Duodenal mucosa (tissue), 2 donors: ENCODE results near the gene PXN.
A peak's percentile ranks its signal among the peaks of the same experiment; 100 is the strongest.
"Not testable (repeated sequence)": the region's sequence is repeated elsewhere in the genome, so short reads cannot be mapped to it uniquely, and the experiment has no call there.

ENCODE experiments used
- H3K27ac ChIP-seq: one replicate; pipeline ENCODE4 v1.7.0; 2013; ENCODE audit warnings: low read depth, low read length
- H3K27me3 ChIP-seq, 2 donors: one replicate each; pipeline ENCODE4 v1.7.0; 2013; ENCODE audit warnings: low read length in 2 of 2, control low read depth in 1 of 2; ENCODE audit not compliant: insufficient read depth in 2 of 2, control insufficient read depth in 1 of 2
- H3K36me3 ChIP-seq, 2 donors: one replicate each; pipeline ENCODE4 v1.7.0; 2013; ENCODE audit warnings: low read length in 2 of 2, control low read depth in 1 of 2; ENCODE audit not compliant: insufficient read depth in 2 of 2, control insufficient read depth in 1 of 2
- H3K4me1 ChIP-seq, 2 donors: one replicate each; pipeline ENCODE4 v1.7.0; 2013; ENCODE audit warnings: low read length in 2 of 2, control low read depth in 1 of 2; ENCODE audit not compliant: insufficient read depth in 2 of 2, control insufficient read depth in 1 of 2
- H3K4me3 ChIP-seq, 2 donors: one replicate each; pipeline ENCODE4 v1.7.0; 2013; ENCODE audit warnings: low read length in 2 of 2, low read depth in 1 of 2
- H3K9ac ChIP-seq, 2 donors: one replicate each; pipeline ENCODE4 v1.7.0; 2013; ENCODE audit warnings: low read length in 2 of 2, low read depth in 1 of 2
- H3K9me3 ChIP-seq, 2 donors: one replicate each; pipeline ENCODE4 v1.7.0; 2013; ENCODE audit warnings: low read length in 2 of 2, control low read depth in 1 of 2; ENCODE audit not compliant: control insufficient read depth in 1 of 2

PXN gene

DNA sequence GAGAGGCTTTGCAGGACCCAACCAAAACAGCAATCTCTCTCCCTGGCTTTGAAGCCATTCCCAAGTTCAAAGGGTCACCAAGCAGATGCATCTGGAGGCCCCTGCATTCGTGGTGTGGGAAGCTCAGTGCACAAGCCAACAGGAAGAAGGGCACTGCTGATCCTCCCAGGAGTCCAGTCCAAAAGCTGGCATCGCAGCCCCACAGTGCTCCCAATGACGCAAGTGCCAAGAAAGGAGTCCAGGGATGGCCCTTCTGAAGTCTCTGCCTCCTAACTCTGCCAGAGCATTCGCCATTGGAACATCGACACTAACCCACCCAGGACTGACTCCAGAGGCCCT is 25.1 kb downstream of the PXN start:
- H3K9me3 ChIP-seq: no peaks in the 10 kb centered on the region
- no peak overlapping the region for H3K9ac ChIP-seq
- H3K4me3 ChIP-seq: no peak overlapping the region
- H3K27me3 ChIP-seq: no peaks in the 10 kb centered on the region
- H3K27ac ChIP-seq: no peak overlapping the region
- no peaks in the 10 kb centered on the region for H3K36me3 ChIP-seq
- peaks cover 37 to 43% of the 10 kb centered on the region in 2 donors for H3K4me1 ChIP-seq

DNA sequence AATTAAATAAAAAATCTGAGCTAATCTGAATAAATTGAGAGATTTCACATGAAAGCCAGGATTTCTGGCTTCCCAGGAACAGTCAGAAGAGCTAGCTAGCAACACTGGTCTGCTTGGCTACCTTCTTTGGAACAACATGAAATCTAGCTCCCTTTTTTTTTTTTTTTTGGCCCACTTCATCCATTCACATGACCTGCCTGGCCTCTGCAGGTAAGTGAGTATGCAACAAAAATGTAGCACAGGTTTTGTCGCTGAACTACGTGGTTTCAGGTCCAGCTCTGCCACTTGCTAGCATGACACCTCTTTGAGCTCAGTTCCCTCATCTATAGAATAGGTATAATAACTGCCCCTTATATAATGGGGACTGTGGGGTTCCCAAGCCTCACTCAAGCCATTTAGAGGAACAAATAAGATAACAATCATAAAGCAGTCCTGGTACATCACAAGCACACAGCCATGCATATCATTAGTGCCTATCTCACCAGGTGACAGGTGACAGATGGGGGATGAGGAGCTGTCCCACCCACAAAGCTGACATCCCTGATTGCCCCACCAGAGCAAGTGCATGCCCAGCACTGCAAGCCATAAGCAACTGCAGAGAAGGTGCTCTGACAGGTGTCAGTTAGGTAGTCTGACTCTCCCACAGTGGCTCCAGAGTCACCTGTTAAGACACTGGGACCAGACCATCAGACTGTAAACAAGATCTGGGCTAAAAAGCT is 25.6 kb downstream of the PXN start:
- no peaks in the 10 kb centered on the region for H3K36me3 ChIP-seq
- no peak overlapping the region for H3K9ac ChIP-seq
- no peaks in the 10 kb centered on the region for H3K9me3 ChIP-seq
- no peaks in the 10 kb centered on the region for H3K27me3 ChIP-seq
- no peak overlapping the region for H3K4me3 ChIP-seq
- peaks cover 42 to 48% of the 10 kb centered on the region in 2 donors for H3K4me1 ChIP-seq
- H3K27ac ChIP-seq: no peak overlapping the region

DNA sequence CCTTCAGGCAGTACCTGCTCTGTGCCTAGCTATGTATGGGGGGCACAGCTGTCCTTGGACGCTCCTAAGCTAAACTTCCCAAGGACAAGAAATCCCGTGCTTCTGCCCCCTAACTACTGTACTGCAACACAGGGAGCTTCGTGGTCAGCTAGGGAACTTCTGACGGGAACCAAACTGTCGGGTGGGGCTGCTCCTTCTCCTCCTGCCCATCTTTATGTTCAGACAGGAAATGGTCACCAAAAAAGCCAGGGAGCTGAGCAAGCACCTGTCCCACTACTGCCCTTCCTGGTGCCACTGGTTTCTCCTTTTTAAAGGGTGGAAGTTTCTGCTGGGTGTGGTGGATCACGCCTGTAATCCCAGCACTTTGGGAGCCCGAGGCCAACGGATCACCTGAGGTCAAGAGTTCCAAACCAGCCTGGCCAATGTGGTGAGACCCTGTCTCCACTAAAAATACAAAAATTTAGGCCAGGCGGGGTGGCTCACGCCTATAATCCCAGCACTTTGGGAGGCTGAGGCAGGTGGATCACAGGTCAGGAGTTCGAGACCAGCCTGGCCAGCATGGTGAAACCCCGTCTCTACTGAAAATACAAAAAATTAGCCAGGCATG is 26.6 kb downstream of the PXN start:
- H3K4me1 ChIP-seq: peaks cover 52 to 55% of the 10 kb centered on the region in 2 donors
- H3K27ac ChIP-seq: no peak overlapping the region
- H3K9me3 ChIP-seq: no peaks in the 10 kb centered on the region
- no peaks in the 10 kb centered on the region for H3K27me3 ChIP-seq
- H3K9ac ChIP-seq: no peak overlapping the region
- no peak overlapping the region for H3K4me3 ChIP-seq
- H3K36me3 ChIP-seq: no peaks in the 10 kb centered on the region

DNA sequence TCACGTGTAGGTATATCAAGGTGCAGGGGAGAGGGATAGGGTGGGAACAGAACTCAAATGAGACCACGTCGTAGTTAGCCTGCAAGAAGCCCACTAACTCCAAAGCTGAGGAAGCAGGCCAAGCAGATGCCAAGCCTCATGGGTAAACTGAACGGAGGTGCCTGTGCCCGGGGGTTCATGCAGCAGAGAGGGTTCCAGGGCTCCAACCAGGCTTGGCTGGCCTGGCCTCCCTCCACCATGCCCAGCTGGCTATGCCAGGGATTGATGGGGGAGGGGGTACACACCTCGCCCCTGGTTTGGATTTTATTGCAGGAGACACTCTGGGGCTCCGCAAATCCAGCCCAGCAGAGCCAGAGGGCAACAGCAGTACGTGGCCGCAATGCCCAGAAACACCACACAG is 27.3 kb downstream of the PXN start:
- Histone ChIP-seq H3K9ac (no peak overlapping the region), H3K4me1 (peaks cover 55 to 57% of the 10 kb centered on the region in 2 donors), H3K27me3 (no peaks in the 10 kb centered on the region), H3K9me3 (no peaks in the 10 kb centered on the region), H3K36me3 (no peaks in the 10 kb centered on the region), H3K27ac (peak overlapping the region; percentile 27), H3K4me3 (no peak overlapping the region)

DNA sequence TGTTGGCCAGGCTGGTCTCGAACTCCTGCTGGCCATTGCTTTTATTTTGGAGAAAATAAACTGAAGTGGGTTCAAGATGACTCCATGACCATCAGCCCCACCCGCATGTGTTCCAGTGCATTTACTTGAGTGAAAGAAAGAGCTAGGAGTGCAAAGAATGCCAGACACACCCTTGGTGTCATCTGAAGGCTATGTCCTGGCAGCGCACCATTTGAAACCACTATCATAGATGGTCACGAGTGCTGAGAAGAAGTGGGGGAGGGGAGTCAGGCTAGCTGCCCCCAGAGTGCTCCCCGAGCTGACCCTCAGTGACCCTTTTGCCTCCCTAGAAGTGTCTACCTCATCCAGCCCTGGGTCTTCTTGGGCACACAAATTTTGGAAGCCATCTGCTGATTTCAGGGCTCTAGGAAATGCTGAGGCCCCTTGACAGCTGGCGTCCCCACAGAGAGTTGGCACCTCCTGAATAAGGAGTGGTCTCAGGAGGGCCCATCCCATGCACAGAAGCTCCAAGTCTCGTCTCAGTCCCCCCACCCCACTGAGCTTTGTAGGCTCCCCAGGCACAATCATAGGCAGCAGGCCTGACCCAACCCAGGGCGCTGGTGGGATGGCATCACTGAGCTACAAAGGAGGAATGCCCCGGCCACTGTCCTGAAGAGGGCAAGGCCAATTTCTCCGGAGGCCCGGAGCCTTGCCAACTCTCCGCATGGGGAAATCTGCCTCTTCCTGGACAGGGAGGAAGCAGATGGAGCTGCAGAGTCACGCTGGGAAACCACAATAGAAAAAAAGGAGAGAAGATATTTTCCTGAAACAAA is 28.0 kb downstream of the PXN start:
- H3K9me3 ChIP-seq: no peaks in the 10 kb centered on the region
- peak overlapping the region; percentile 65 for H3K27ac ChIP-seq
- H3K4me3 ChIP-seq: no peak overlapping the region
- H3K27me3 ChIP-seq: no peaks in the 10 kb centered on the region
- H3K36me3 ChIP-seq: no peaks in the 10 kb centered on the region
- peaks cover 60 to 61% of the 10 kb centered on the region in 2 donors for H3K4me1 ChIP-seq
- no peak overlapping the region for H3K9ac ChIP-seq

DNA sequence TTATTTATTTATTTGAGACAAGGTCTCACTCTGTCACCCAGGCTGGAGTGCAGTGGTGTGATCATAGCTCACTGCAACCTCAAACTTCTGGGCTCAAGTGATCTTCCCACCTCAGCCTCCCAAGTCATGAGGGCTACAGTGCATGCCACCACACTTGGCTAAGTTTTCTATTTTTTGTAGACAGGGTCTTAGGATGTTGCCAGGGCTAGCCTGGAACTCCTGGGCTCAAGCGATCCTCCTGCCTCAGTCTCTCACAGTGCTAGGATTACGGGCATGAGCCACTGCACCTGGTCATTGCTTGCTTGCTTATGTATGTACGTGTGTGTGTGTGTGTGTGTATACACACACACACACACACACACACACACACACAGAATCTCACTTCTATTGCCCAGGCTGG is 28.7 kb downstream of the PXN start:
- H3K27me3 ChIP-seq, H3K9ac ChIP-seq, H3K9me3 ChIP-seq, H3K36me3 ChIP-seq, H3K27ac ChIP-seq, H3K4me3 ChIP-seq: not testable (repeated sequence)
- peaks cover 67 to 69% of the 10 kb centered on the region in 2 donors for H3K4me1 ChIP-seq

DNA sequence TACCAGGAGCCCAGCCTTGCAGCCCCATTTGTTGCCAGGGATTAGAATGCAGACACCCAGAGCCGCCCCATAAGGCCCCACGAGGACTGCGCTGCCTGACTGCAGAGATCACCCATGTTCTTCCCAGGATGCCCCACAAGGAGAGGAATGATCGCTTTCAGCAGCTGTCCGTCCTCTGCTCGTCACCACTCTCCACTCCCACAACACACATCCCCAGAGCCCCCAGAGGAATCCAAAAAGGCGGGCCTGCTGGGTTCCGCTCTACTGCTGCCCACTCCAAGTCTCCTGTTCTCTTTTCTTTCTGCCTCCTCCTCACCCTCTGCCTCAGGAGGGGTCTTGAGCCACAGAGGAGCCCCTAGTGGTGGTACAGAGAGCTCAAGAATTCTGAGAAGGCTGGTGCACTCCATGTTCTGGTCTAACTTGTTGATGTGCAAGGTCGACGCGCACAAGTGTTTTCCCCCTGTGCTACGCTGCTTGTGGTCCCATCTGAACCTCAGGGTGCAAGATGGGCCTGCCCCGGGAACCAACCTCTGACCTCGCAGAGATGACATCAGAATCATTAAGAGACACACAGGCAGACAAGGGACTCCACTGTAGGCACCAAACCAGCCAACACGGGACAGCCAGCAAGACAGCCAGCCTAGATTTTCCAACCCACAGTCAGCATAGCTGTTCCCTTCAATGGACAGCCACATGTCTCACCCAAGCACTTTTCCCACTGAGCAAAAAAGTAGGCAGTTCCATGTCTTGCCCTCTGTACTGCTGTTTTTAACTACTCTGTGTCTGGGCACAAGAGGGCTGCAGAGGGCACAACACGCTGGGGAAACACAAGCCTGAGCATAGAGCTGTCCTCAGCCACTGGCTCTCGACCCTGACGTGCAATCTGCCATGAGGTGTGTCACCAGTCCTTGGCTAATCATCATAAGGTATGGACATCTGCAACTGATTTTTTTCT is 29.9 kb downstream of the PXN start:
- Histone ChIP-seq H3K4me1 (peaks cover 70 to 74% of the 10 kb centered on the region in 2 donors), H3K27ac (peak overlapping the region; percentile 28), H3K9ac (no peak overlapping the region), H3K4me3 (peak overlapping the region; percentile 5 to 6), H3K36me3 (no peaks in the 10 kb centered on the region), H3K27me3 (no peaks in the 10 kb centered on the region), H3K9me3 (no peaks in the 10 kb centered on the region)

DNA sequence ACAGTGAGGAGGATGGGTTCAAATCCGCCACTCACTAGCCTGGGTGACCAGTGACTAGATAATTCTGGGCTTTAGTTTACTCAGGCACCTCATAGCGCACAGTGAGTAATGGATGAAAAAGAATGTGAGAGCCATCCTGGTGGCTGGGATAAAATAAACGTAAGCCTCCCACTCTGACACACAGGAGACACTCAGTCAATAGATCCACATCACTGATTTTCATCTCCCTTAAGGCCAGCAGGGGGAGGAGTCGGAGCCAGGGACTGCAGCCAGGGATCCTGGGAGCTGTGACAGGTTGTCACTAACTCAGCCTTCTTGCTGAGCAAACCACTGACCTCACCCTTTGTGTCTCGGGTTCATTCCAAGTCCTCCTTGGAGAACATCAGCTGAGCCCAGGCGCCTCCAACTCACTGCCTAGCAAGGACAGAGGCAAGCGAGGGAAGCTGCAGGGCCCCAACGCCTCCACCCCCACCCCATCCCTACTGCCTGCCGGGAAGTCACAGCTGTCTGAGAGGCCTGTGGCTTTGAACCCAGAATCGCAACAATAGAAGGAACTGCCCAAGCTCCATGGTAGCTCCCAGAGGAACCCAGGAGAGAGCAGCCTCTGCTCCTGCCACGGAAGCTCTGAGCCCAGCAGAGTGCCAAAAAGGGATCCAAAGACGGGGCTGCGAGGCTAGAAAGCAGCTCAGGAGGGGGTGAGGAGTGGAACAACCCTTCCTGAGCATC is 30.7 kb downstream of the PXN start:
- Histone ChIP-seq H3K9me3 (no peaks in the 10 kb centered on the region), H3K27me3 (no peaks in the 10 kb centered on the region), H3K27ac (peak overlapping the region; percentile 28), H3K9ac (no peak overlapping the region), H3K4me1 (peaks cover 75 to 77% of the 10 kb centered on the region in 2 donors), H3K4me3 (peak overlapping the region; percentile 5 to 6), H3K36me3 (no peaks in the 10 kb centered on the region)

DNA sequence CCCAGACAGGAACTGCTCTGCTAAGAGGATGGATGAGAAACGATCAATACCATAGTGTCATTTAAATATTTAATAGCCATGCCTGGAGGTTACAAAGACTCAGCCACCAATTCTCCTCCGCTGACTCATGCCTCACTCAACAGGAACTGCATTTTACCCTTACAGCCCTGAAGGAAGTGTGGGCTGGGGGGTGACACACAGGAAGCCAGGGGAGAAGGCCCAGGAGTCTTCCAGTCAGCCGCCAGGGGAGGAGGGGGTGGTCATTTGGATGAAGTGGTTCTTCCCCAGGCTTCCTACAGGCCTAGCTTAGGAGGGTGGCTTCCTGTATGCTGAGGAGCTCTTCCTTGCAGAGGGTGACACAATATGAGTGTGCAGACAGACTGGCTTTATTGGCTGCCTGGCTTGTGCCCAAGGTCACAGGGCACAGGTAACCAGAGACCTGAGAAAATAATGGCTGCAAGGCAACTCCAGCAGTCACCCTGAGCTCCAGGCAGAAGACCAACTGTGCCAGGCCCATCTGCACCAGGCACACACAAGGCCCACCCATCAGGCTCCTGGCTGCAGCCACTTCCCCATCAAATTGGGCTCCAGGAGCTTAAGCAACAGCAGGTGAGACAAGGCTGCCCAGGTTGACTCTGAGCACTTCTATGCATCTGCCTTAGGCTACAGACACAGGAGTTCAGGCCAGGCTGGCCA is 34.1 kb downstream of the PXN start:
- no peaks in the 10 kb centered on the region for H3K9me3 ChIP-seq
- H3K4me1 ChIP-seq: peaks cover 88 to 95% of the 10 kb centered on the region in 2 donors
- H3K27me3 ChIP-seq: no peaks in the 10 kb centered on the region
- H3K36me3 ChIP-seq: no peaks in the 10 kb centered on the region
- peak overlapping the region in 1 of 2 donors; percentile 5 for H3K4me3 ChIP-seq
- peak overlapping the region; percentile 89 for H3K27ac ChIP-seq
- H3K9ac ChIP-seq: peak overlapping the region; percentile 39 to 52
